Renal pelvis (tissue), 4 donors: ENCODE measurements around the gene PATJ. TPM values are rescaled to one million over a fixed set of nuclear protein-coding genes. Genes with fewer than 3 reads are reported as not detected.

Source experiments
- DNase-seq: peaks from one replicate; pipeline ENCODE4 v3.0.0-alpha.2; 2013
- polyA plus RNA-seq, 3 donors: library from polyadenylated mRNA; unstranded; fragments of 120-200 nt; gene quantifications; one replicate each; pipeline ENCODE4 v1.2.1, GENCODE V29; 2013; ENCODE audit not compliant: insufficient read length in 3 of 3

PATJ gene
- polyA plus RNA-seq, 3 donors, result 38.6 to 69.8 (median 46.4) TPM

DNA sequence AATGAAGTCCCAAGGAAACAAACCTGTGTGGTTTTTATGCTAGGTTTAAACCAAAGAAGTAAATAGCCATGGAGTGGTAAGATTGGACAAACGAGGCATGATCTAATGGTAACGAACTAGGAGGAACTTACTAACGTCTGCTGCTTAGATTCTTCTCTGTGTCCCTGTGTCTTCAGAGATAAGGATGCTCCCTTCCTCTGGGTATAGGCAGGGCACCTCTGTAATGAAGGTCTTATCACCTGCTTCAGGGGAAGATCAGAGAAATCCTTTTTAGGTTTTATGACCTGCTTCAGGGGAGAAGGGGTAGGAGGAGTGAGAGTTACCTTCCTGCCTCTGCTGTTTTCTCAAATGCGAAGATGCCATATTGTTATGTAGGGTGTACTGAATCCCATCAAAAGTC, 237.4 kb downstream of the PATJ start:
- DNase-seq, result no peak

DNA sequence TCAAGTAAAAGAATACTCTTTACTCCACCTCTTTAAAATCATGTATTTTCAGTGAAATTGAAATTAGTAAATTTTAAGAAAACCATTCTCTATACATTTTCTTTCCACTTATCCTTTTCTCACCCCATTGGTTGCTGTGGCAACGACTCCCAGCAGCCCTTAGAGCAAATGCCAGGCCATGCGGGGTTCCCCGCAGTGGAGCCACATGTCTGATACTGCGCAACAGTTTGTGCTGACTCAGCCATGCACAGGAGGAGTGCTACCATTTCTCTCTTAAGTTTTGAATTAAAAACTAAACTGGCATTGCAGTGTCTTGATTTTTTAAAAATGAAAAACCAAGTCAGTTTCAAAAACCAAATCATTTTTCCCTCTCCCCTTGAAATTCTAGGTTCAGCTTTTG, 238.3 kb downstream of the PATJ start:
- DNase-seq, result no peak

DNA sequence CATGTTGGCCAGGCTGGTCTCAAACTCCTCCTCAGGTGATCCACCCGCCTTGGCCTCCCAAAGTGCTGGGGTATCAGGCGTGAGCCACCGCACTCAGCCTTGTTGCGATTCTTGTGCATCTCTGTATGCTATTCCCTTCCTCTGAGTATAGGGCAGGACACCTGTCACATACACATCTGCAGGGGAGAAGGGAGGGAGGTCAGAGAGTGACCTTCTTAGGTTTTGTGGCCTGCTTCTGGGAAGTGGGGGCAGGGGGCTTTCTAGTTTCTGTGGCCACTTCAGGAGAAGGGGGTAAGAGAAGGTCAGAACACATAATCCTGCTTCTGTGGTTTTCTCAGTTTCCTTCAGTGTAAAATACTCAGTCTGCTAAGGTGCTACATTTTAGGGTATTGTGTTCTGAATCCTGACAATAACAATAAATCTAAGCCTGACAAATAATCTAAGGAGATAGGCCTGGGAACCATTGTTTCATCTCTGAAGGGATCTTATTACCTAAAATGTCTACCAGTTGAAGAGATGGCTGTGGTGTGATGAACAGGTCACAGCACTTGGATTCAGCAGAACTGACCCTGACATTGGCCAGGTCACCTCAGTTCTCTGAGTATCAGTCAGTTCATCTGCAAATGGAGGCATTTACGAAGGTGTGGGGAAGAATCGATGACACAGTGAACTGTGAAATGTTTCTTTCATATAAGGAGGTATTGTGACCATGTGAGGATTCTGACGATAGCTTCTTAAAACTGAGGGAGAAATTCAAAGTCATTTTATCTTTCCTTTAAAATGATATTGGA, 239.8 kb downstream of the PATJ start:
- no peak for DNase-seq

GRCh38 chr1:61983236-61983635, 241.0 kb downstream of the PATJ start:
- no peak for DNase-seq

DNA sequence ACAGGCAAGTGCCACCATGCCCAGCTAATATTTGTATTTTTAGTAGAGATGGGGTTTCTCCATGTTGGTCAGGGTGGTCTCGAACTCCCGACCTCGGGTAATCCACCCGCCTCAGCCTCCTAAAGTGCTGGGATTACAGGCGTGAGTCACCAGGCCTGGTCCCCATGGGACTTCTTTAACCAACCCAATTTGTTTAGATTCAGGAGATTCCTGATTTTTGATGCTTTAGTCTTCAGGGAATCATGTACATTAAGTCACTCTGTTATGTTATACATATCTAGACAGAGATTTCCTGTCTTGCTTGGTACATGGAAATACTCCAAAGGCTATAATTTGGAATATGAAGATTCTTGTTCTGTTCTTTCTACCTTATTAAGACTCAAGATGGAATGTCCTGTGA, 250.0 kb downstream of the PATJ start:
- no peak for DNase-seq

DNA sequence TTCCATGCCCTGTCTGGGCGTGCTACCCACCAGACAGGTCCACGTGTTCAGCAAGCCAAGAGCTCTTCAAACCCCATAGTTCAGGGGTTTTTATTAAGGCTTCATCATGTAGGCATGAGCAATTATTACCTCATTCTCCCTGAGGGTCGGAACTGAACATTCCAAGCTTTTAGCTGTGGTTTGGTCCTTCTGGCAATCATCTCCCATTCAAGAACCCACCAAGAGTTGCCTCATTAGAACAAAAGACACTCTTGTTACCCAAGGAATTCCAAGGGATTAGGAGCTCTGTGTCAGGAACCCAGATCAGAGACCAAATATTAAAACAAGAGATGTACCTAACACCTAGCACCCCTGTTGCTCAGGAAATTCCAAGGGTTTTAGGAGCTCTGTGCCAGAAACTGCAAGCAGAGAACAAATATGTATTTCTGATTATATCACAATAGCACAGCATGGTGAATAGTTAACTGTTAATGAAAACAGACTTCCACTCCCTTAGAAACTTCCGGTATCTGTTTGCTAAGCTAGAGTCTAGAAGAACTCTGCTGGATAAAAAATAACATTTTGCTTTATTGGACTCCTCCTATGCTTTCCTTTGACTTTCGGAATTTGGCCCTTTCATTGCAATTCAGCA, 251.2 kb downstream of the PATJ start:
- no peak for DNase-seq

- no peak for DNase-seq
These were observed 253.4 kb downstream of the PATJ start for GRCh38 chr1:61995641-61996040.

GRCh38 chr1:61997123-61997522, 254.8 kb downstream of the PATJ start:
- no peak for DNase-seq

DNA sequence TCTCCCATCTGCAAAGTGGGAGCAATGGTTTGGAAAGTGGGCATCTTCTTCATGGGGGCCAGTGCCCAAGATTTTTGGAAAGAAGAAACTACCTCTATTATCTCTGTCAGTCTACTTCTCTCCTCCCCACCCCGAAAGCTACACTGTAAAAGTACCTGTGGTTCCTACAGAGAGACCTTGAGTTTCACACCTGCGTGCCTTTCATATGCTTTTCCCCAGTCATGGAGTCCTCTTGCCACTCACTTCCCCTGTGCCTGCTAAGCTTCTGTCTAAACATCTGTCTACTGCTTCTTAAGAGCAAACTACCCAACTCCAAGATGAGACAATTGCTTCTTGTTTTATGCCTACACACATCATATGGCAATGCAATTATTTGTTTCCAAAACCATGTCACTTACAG, 261.5 kb downstream of the PATJ start:
- no peak for DNase-seq

- no peak for DNase-seq
These were observed 264.4 kb downstream of the PATJ start for GRCh38 chr1:62006690-62007089.

DNA sequence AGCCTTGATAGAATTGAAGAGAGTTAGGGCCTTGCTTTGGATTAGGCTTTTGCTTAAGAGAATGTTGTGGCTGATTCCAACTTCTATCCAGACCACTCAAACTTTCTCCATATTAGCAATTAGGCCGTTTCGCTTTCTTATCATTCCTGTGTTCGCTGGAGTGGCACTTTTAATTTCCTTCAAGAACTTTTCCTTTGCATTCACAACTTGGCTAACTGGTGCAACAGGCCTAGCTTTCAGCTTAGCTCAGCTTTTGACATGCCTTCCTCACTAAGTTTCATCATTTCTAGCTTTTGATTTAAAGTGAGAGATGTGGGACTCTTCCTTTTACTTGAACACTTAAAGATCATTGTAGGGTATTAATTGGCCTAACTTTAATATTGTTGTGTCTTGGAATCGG, 268.7 kb downstream of the PATJ start:
- no peak for DNase-seq

GRCh38 chr1:62012095-62012494, 269.8 kb downstream of the PATJ start:
- no peak for DNase-seq

DNA sequence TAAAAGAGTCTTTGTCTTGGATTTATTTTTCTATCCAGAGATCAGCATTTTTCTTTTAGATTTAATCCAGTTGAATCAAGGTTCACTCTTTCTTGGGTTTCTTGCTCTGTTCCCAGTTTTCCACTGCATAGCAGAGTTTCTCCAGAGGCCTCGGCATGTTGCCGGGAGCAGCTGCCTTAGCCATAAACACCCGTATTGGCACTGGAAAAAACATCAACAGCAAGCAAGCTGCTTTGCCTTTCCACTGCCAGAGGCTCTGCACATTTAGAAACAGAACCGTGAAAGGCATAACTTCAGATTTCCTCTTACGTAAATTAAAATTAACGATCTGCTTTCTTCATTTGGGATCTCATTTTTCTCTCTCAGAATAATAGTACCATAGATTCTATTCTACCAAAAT, 270.6 kb downstream of the PATJ start:
- peak; percentile 42 for DNase-seq

GRCh38 chr1:62013264-62013663, 271.0 kb downstream of the PATJ start:
- DNase-seq, result no peak

DNA sequence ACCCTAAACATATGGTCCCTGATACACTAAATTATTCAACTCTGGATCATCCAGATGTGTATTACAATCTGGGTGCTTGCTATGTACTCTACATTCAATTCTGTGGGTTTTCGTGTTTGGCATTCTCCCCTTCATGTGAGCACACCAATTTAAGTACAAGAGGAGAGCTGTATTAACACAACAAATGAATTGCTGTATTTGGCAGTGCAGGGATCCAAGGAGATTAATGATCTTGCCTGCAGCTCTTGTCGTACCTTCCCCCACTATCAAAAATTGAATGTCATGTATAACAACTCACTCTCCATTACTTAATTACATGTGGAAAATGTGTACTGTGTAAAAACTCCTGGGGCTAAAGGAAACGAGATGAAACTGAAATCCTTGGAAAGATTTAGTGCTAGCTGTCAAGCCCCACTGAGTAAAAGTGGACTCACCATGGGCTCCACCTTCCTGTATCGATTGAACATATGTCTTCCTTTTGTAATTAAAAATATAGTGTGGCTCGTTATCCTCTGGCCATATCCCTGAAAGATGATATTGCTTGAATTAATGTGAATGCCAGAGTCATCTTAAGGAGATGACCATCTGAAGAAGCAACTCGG, 280.2 kb downstream of the PATJ start:
- no peak for DNase-seq

DNA sequence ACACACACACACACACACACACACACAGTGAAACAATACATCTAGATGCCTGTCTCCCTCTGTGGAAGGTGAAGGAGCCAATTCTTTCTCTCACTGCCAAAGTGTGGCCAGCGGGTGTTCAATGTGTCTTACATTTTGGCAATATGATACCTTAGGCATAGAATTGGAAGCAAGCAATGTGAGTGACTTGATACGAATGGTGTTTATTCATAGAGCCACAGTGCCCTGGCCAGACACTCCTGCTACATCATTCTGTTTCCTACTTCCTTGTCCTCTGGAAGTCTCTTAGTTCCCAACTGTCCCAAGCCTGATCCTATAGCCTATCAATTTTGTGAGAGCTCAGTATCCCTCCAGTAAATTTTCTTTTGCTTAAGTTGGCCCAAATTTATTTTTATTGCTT, 282.4 kb downstream of the PATJ start:
- DNase-seq, result no peak

DNA sequence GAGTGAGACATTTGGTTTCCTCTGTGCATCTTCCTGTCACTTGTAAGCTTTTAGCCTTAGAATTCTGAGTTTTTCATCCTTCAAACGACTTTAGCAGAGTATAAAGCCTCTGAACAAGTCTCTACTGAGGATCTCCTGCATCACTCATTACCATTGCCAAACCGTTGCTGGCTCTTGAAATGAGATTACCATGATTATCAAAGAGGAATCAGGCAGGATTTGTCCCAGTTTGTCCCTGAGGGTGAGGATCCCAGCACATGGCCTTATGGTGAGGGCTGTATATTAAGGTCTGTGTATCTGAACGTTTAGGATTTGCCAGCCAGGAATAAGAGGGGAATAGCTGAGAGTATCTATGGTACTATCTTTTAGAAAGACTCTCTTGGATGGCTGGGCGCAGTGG, 282.9 kb downstream of the PATJ start:
- DNase-seq, result no peak

DNA sequence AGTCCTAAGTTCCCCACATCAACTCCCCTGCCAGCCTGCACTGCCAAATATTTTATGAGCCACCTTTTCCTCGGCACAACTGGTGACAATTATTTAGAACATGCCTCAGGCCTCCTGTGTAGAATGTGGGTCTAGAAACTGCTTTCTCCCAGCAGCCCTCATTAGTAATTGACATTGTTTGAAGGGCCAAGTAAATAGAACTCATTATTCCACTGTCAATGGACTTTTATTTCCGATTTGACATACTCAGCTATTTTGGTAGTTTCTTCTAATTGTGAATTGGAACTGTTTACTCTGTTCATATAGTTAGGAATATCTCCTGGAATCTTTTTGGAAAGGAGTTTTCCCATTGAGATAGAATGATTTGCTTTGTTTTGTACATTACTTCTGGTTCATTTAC, 283.6 kb downstream of the PATJ start:
- no peak for DNase-seq

- no peak for DNase-seq
These were observed 287.4 kb downstream of the PATJ start for GRCh38 chr1:62029704-62030103.

DNA sequence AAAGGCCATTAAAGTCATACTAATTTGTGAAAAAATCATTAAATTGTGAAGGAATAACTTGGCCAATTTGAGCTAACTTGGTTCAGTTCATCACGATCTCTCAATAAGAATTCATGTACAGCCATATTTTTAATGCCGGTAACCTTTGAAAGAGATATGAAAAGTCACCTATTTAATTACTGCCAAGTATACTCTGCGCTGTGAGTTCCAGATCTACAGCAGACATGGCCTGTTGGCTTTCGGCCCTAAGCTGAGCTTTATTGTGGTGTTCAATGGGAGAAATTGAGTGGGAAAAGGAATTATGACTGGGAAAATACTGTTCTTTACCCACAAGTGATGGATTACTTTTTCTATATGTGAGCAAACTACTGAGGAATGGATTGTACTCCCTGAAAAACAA, 292.5 kb downstream of the PATJ start:
- DNase-seq, result no peak

GRCh38 chr1:62037274-62037673, 295.0 kb downstream of the PATJ start:
- no peak for DNase-seq

DNA sequence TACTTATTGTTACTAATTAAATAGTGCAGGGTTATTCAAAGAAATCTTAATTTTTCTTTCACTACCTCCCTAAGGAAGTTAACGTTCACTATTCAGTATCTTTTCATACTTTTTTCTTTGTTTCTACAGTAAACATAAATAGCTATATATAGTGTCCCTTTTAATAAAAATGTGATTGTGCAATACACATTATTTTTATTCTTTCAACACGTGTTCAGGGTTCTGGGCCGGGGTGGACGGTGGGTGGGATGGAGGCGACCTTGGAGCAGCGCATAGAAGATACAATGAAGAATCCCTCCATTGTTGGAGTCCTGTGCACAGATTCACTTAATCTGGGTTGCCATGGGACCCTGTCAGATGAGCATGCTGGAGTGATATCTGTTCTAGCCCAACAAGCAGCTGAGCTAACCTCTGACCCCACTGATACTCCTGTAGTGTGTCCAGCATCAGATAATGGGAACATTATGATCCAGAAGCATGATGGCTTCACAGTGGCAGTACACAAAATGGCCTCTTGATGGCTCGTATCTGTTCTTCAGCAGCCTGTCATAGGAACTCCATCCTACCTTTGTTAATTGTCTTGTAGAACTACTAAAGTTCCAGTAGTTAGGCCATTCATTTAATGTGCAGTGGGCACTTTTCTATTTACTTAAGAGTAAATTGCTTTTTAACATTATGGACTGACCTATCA, 296.5 kb downstream of the PATJ start:
- no peak for DNase-seq

GRCh38 chr1:62040450-62040849, 298.2 kb downstream of the PATJ start:
- no peak for DNase-seq
